GM18909 (cell line): ENCODE measurements around the gene PSORS1C2.

ENCODE experiments used
- ATAC-seq: cut with Tn5 transposase; IDR thresholded peaks from one replicate; pipeline ENCODE4 v1.9.1; 2021; ENCODE audit warnings: mild to moderate bottlenecking; ENCODE audit not compliant: unreplicated experiment, poor library complexity

PSORS1C2 gene

GRCh38 chr6:31143148-31143547 lies 4.3 kb upstream of the PSORS1C2 start:
- ATAC-seq, result no peak

- no peak for ATAC-seq
These were observed 3.5 kb upstream of the PSORS1C2 start for GRCh38 chr6:31142361-31142761.

GRCh38 chr6:31140643-31141042 lies 1.8 kb upstream of the PSORS1C2 start:
- no peak for ATAC-seq

DNA sequence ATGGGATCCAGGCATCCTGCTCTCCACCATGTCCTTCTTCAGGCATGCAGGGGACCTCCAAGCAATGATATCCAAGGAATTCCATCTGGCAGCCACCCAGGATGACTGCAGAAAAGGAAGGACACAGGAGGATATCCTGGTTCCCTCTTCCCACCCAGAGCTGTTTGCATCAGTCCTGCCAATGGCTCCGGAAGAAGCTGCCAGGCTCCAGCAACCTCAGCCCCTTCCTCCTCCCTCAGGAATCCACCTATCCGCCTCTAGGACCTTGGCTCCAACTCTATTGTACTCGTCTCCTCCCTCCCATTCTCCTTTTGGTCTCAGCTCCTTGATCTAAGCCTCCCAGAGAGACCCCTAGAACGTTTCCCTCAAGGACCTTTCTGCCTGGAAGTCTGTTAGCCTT lies 733 bp upstream of the PSORS1C2 start:
- ATAC-seq, result no peak

DNA sequence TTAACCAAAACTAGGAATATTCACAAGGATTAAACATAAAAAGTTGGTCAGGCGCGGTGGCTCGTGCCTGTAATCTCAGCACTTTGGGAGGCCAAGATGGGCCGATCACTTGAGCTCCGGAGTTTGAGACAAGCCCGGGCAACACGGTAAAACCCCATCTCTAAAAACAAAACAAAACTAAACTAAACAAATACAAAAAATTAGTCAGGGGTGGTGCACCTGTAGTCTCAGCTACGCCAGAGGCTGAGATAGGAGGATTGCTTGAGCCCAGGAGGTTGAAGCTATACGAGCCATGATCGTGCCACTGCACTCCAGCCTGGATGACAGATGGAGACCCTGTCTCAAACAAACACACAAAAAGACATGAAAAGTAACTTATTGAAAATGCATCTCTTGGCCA lies 3.2 kb downstream of the PSORS1C2 start:
- no peak for ATAC-seq

DNA sequence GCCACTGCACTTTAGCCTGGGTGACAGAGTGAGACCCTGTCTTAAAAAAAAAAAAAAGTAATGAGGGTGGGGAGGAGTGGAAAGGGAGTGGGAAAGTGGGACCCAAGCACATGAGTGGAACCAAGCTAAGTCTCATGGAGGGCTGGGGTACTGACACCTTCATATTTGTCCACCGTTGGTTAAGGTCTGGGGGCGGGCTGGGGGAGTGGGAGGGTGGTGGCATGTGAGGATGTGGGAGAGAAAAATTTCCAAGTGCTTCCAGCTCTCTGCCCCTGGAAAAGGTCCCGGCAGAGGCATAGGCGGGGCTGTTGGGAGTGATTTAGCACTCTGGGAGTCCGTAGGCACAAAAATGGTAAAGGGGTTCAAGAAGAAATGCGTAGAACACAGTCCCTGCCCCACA lies 6.1 kb downstream of the PSORS1C2 start:
- ATAC-seq, result no peak

GRCh38 chr6:31131595-31131994 lies 7.3 kb downstream of the PSORS1C2 start:
- ATAC-seq, result no peak

DNA sequence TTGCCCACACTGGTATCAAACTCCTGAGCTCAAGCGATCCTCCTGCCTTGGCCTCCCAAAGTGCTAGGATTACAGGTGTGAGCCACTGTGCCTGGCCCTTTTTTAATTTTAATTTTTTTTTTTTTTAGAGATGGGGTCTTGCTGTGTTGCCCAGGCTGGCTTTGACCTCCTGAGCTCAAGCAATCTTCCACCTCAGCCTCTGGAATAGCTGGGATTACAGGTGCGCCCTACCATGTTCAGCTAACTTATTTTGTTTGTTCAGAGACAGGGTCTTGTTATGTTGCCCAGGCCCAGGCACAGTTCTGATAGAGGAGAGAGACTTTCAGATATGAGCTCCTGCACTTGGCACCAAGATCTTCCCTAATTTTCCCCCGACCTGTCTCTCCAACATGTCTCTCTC lies 8.1 kb downstream of the PSORS1C2 start:
- no peak for ATAC-seq

DNA sequence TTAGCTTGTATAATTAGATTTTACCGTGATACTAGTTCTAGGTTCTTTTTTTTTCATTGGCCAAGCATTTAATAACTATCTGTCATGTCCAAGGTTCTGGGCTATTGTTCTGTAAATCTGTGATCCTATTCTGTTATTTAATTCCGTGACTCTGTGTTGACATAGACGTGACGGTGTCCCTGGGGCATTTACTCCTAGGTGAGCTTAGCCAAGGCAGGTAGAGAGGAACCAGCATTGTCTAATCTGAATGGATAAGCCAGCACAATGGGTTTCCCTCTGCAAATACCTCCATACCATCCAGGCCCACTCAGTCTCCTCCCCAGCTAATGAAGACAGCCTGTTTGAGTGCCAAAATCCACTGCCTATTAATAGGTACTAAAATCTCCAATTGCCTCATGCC lies 9.7 kb downstream of the PSORS1C2 start:
- ATAC-seq, result no peak

- ATAC-seq, result no peak
These were observed 10.7 kb downstream of the PSORS1C2 start for GRCh38 chr6:31128093-31128676.

DNA sequence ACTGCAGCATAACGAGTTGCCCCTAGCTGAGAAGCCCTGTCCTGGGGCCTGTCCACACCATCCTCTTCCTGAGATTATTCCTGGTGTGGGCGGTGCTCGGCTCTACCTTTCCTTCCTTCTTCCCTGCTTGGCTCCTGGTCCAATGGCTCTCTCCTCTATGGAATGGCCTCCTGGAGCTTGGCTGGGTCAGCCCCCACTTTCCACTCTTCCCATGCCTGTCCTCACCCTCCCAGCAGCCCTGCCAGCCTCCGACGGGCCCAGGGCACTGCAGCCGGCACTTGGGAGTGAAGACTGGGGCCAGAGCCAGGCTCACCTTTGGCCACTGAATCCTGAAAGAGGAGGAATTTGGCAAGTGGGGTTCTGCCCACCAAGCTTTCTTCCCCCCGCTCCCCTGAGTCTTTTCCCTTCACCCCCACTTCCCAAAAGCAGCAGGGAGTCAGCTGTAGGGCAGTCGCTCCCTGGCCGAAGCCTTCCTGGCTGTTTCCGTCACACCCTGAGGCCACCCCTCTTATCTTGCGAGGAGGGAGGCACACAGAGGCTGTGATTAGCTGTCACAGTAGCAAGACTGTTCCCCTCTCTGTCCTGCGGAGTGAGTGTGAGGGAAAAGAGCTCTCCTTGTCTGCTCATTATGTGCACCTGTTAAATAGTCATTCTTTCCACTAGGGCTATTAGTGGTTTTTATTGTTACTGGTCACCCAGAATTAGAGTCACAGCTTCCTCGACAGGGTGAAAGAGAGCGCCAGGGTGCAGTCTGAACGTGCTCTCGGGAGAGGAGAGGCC lies 12.3 kb downstream of the PSORS1C2 start:
- no peak for ATAC-seq

DNA sequence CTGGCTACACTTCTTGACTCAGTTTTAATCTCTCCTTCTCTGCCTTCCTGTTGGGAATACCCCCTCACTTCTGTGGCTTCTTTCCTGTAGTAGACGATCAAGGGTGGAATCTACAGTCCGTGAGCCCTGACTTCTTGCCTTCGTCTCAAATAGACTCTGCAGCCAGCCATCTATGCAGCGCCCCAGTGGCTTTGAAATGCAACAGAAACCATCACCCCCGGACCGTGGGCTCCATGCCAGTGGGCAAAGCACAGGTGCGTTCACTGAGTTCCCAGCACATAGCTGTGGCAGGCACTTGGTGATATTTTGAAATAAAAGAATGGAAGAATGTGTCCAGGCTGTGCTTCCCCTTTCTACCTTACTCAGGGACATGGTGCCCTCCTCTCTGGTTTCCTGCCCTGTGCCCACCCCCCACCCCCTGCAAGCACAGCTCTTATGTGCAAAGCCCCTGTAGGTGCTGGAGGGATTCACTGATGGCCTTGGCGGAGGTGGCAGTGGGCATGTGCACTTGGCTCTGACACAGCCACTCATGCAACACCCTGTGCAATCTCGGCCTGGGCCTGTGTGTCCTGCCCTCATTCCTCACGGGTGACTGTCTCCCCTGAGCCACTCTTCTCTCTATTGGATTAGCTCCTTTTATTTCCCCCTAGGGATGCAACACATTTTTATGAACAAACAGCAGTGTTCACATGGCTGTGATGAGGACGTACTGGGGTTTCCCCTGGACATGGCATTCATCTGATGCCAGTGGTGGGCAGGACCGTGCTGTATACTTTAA lies 13.1 kb downstream of the PSORS1C2 start:
- ATAC-seq, result no peak

DNA sequence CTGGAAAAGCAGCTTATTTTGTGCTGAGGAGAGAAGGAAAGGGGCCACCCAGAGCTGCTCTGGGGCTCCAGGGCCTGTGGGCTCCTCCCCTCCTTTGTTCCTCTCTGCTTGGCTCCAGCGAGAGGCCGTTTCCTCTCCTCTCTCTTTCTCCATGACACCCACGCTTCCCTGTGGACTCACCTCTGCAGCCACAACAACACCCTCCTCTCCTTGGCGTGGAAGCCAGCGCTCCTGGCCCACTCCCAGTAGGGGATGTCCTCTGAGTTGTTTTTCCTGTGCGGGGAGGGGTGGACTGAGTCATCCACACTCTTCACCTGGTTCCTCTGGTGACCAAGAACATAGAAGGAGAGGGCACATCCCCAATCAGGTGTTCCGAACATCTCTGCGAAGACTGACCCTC lies 13.7 kb downstream of the PSORS1C2 start:
- ATAC-seq, result no peak

DNA sequence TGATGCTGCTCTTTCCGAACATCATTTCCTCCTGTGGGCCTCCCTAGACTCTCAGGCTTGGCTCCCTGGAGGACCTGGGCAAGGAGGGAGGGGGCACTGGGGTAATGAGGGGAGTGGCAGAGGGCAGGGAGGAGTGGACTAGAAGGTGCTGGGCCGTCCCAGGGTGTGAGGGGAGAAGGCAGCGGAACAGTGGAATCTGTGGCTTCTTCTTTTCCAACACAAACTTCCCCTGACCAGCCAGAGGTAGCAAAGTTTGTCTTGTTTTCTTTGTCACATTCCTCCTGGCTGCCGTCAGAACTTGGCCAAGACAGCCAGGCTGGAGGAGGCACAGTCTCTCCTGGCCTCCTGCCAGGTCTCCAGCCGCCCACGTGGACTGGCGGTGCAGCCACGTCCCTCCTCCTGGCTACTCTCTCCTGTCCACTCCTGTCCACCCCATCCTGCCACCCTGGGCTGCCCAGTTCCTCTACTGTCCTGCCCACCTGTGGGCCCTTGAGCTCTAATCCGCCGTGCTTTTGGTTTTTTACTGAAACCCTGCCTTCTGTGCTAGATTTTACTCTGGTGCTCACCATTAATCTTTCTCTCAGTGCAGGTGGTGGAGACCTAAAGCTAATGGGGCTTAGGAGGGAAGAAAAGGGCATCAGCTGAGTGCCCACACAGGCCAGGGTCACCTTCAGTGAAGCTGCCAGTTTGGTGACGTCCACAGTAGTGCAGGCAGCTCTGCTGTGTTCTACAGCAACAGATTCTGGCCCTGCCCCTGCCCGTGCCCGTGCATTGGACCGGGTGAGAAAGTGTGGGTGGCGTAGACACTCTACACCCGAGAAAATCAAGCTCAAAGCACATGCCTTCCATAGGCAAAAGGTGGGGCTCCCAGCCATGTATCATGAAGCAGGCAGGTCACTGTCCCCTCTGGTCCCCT lies 15.8 kb downstream of the PSORS1C2 start:
- no peak for ATAC-seq

DNA sequence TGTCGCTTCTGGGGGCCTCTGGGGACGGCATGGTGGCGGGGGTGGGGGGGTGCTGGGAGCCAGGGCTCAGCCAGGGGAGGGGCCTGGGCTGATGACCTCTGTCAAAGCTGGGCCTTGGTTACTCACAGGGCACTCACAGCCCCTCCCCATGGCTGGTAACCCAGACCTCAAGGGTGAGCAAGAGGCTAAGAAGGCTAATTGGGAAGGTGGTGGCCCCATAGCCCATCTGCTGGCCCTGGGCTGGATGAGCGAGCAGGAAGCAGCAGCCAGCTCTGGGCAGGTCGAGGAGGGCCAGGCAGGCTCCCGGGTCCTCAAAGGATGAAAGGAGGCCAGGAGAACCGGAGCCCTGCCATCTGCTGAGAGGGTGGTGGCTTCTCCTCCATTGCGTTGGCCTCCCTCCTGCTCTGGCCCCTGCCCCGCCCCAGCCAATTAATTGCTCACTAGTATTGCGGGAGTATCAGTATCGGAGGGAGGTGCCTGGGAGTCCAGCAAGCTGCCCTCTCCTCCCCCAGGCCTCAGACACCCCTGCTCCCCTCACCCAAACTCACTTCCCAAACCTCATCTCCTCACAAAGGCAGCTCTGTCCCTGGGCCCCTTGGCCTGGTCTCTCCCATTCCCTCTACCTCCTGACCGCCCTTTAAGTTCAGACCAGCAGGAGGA lies 17.6 kb downstream of the PSORS1C2 start:
- no peak for ATAC-seq

DNA sequence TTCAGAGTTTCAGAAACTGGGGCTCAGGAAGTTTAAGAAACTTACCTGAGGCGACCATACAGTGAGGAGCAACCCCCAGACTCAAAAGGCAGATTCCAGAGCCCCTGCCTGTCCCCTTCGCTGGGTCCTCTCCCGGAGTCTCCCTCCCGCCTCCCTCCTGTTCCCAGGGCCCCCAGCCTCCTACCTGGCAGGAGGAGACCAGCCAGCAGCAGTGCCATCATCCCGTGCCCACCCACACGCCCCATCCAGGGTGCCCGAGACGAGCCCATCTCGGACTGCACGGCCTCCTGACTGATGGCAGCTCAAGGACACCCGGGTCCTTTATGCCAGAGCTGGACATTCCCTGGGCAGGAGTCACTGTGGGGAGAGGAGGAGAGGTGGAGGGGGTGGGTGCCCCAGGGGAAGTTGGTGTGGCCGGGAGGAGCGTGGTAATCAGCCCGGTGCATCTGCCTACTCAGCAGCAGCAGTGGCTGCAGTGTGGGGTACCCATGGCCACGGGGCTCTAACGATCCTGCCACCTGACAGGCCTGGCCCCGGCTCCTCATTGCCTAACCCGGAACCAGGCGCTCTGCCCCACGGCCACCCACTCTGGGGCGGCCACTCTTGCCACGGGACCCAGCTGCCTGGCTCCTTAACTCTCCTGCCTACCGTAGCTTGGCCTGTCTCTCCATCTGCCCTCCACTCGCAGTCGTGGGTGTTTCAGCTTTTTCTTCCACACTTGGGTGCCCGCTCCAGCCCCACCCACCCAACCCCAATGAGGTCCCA lies 18.5 kb downstream of the PSORS1C2 start, which contains the start of gene CDSN:
Gene CDSN (minus strand): TSS at position 296 of the 765 bp plus-strand sequence. CDS start 27 bp downstream, at position 269.
- no peak for ATAC-seq

DNA sequence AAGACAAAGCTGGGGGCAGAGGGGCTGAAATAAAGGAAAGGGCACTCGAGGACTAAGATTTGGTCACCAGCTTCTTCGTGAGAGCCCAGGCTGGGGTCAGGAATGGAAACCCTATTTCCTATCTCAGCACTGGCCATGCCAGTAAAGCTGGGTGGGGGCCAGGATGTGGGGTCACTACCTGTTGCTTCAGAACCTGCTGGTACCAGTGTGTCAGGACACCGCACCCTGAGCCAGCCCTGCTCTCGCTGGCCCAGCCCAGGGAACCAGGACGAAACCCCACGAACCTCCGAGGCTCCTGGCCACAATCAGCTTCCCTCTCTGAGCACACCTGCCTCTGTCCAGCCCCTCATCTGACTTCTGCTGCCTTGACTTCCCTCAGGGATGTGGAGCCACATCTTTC lies 20.7 kb downstream of the PSORS1C2 start:
- no peak for ATAC-seq

DNA sequence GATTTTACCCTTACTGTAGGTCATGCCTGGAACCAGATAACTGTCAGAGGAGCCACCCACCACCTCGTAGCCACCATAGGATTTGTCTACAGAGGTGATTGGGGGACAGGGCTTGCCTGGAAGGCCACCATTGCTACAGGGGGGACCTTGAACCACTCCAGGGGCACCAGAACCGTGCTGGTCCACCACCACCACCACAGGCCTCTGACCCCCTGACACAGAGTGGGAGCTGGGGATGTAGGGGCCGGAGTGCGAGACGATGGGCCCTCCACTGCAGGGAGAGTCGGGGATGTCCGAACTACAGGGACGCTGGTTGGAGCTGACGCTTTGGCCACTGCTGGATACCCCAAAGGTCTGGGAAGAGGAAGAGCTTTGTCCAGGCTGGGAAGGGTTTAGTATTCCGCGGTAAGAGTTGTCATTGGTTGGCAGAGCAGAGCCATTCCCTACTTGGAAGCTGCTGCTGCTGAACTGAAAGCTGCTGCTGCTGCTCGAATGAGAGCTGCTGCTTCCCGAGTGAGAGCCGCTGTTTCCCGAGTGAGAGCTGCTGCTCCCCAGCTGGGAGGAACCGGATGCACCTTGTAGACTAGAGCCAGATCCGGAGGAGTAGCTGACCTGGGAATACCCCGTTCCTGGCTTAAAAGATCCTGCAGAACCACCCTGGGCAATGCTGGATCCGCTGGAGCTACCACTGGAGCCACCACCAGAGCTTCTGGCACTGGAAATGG lies 22.0 kb downstream of the PSORS1C2 start:
- ATAC-seq, result no peak
